WI38 (cell line): ENCODE data around the gene CARD16.
"Not testable (repeated sequence)": the region's sequence is repeated elsewhere in the genome, so short reads cannot be mapped to it uniquely, and the experiment has no call there.

Experiments used
- H3K4me3 ChIP-seq: 2 replicates; pipeline ENCODE4 v1.5.1; 2011; ENCODE audit warnings: low read depth, mild to moderate bottlenecking, control low read depth, low read length
- TF ChIP-seq, protein P1 (sequence below): IDR thresholded peaks from 2 replicates; pipeline ENCODE4 v1.5.1; 2012; ENCODE audit warnings: low read depth, mild to moderate bottlenecking, control low read depth, low read length

Gene CARD16

DNA sequence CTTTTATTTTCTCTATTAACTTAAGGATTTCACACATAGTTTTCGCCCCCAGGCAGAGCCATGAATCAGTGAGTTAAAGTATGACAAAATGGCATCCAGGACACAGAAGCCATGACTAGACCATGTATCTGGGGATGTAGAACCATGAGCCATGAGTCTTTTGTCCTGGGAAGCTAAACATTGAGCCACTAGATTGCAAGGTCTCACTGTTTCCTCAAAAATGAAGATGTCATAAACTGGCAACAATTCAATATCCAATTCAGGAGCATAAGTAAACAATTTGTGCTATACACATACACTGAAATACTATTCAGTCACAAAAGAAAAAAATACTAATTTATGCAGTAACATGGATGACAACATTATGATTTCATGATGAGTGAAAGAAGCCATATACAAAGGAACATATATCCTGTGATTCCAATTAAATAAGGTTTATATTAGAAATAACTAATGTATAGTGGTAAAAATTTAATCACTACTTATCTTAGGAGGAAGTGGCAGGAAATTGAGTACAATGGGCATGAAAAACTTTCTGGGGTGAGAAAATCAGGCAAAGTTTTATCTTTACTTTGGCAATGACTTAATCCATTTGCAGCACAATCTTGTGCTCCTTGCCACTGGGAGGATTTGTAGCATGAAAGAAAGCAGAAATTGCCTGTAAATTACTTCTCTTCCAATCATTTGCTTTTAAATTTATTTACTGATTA is 28.5 kb upstream of the CARD16 start:
- TF ChIP-seq, protein P1, sequence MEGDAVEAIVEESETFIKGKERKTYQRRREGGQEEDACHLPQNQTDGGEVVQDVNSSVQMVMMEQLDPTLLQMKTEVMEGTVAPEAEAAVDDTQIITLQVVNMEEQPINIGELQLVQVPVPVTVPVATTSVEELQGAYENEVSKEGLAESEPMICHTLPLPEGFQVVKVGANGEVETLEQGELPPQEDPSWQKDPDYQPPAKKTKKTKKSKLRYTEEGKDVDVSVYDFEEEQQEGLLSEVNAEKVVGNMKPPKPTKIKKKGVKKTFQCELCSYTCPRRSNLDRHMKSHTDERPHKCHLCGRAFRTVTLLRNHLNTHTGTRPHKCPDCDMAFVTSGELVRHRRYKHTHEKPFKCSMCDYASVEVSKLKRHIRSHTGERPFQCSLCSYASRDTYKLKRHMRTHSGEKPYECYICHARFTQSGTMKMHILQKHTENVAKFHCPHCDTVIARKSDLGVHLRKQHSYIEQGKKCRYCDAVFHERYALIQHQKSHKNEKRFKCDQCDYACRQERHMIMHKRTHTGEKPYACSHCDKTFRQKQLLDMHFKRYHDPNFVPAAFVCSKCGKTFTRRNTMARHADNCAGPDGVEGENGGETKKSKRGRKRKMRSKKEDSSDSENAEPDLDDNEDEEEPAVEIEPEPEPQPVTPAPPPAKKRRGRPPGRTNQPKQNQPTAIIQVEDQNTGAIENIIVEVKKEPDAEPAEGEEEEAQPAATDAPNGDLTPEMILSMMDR, result no peak
- H3K4me3 ChIP-seq, result no peak overlapping the region

DNA sequence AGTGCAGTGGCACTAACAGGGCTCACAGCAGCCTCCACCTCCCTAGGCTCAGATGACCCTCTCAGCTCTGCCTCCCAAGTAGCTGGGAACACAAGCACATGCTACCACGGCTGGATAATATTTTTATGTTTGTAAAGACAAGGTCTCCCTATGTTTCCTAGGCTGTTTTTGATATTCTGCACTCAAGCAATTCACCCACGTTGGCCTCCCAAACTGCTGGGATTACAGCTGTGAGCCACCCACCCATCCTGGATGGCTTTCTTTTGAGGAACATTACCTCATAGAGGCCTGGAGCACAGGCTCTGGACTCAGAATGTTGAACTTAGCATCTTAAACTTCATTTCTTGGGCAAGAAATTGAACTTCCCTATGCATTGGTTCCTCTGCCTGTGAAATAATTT is 26.9 kb upstream of the CARD16 start:
- not testable (repeated sequence) for H3K4me3 ChIP-seq

DNA sequence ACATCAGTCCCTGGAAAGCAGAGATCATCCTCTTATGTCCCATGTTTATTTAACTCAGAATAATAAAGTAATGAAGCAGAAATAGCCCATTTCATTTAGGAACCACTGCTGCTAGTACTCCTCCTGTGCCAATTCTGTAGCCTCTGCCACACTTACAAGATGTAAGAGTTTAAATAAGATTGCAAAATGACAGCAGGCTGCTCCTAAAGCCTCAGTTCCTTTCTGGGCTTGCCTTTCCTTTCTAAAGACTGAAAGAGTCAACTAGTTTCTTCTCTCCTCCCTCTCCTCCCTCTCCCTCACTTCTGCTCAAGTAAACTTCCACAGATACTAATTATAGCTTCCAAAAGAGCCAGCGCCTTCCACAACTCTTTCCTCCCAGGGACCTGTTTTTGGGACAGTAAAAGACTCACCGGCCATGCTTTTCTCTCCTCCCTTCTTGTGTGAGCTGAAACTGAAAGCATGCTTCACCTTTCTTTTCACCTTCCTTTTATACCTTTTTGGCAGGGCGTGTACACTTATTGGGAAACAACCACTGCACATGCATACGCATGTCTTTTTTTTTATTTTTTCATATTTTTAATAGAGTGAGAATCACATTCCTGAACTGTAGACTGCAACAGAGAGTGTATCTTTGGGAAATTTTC is 26.1 kb upstream of the CARD16 start:
- no peak overlapping the region for H3K4me3 ChIP-seq

DNA sequence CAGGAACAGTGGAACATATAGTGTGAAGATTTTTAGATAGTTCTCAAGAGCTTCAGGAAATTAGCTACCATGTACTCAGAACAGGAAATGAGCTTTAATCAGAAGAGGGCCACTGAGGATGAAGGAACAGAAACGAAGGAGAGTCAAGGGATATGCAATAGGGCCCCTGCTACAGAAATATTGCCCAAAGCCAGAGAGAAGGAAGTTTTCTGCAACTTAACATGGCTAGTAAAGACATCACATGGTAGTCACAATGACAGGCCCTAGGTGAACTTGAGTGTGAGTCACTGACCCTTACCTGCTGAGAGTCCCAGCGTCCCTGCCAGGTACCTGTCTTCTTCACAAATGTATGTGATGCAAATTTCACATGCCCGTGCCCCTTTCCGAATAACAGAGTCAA is 25.2 kb upstream of the CARD16 start:
- H3K4me3 ChIP-seq, result no peak overlapping the region
- TF ChIP-seq, protein P1, result no peak

More for the DNA sequence above, 26.1 kb upstream of the CARD16 start:
- TF ChIP-seq, protein P1, result no peak

DNA sequence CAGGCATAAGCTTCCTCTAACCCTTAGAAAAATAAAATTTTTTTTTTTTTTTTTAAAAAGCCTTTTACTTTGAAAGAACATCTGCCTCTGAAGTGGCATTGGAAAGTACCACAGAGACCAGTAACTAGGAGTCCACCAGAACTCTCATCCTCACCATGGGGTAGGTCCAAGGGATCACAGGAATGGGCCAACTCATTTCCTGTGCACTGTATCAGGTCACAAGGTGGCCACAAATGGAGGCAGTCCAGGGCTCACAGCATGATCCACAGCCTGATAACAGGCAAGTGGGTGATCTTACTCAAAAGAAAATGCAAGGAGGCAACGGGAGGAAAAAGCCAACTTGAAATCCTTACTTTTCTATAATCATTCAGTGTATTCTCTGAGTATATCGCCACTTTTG is 24.6 kb upstream of the CARD16 start:
- H3K4me3 ChIP-seq, result not testable (repeated sequence)

DNA sequence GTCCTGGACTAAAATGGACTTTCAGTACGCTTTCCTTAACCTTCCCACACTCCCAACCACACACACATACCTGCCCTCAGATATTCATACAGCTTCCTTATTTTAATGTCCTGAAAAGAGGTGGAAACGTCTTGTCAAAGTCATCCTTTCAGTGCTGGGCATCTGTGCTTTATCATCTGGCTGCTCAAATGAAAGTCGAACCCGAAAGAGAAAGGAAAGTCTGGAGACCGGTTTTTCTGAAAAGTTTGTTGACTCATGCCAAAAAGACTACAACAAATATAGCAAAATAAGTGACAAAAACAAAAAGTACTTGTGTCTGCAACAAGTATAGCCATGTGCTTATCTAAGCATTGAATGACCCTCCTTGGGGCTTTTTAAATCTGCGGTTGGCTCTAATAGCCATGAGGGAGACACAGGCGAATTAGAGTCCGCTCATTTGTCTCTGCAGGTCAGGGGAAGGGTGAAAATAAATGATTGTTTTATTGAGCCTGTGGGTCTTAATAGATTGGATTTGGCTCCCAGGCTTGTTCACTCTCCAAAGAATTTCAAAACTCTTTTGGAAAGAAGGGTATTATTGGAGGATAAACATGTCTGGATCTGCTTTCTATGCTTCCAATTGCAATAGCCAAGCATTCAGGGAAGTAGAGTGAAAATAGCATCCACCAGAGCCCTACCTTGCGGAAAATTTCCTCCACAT is 18.3 kb upstream of the CARD16 start:
- H3K4me3 ChIP-seq, result not testable (repeated sequence)

DNA sequence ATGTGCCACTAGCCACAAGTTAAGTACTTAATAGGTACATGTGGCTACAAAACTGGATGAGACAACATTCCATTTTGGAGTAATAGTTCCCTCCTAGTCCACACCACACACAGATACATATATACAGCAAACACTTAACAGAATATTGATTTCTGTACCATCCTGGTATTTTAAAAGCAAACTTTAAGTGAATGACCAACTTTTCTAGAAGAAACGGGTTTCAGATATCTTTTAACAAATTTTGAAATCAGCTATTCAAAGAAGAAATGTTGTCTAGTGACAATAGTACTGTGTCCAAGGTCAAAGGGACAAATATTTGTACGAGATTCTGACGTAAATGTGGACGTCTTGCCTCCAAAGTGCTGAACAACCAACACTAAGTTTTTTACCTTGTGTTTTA is 12.3 kb upstream of the CARD16 start:
- TF ChIP-seq, protein P1, result no peak
- no peak overlapping the region for H3K4me3 ChIP-seq

DNA sequence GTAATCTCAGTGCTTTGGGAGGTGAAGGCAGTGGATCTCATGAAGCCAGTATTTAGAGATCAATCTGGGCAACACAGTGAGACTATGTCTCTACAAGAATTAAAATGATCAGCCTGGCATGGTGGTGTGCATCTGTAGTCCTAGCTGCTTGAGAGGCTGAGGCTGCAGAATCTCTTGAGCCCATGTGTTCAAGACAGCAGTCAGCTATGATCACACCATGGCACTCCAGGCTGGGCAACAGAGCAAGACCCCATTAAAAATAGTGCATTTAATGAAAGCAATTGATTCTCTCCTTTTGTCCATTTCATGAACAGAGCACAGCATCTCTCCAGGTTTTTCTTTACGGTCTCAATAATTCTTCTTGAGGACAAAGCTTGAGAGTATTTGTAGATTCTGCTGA is 11.3 kb upstream of the CARD16 start:
- TF ChIP-seq, protein P1, result no peak
- no peak overlapping the region for H3K4me3 ChIP-seq
